Lung (tissue), 12 donors: Measurements from ENCODE around the gene SLC35E3. TPM values are rescaled to one million over a fixed set of nuclear protein-coding genes. Genes with fewer than 3 reads are reported as not detected.

Source experiments
- ATAC-seq: fragments of 200-7000 bp; cut with Tn5 transposase; one replicate; pipeline ENCODE4 v1.9.1; 2020; ENCODE audit warnings: moderate number of reproducible peaks; ENCODE audit not compliant: insufficient read depth, low FRiP score
- DNase-seq, 3 donors: peaks; one replicate each; pipeline ENCODE4 v3.0.0-alpha.2; 2013 to 2017
- H3K27ac ChIP-seq, 2 donors: one replicate each; pipeline ENCODE4 v1.5.1; 2013; ENCODE audit warnings: mild to moderate bottlenecking in 2 of 2, moderate library complexity in 2 of 2, control low read depth in 1 of 2, inconsistent platforms in 1 of 2, low read depth in 1 of 2, low read length in 1 of 2
- H3K27me3 ChIP-seq, 3 donors: one replicate each; pipeline ENCODE4 v1.5.1; 2013; ENCODE audit warnings: low read length in 2 of 3; ENCODE audit not compliant: control insufficient read depth in 3 of 3, insufficient read depth in 3 of 3
- H3K36me3 ChIP-seq, 4 donors: one replicate each; pipeline ENCODE4 v1.5.1; 2013; ENCODE audit warnings: low read length in 4 of 4, mild to moderate bottlenecking in 1 of 4, moderate library complexity in 1 of 4; ENCODE audit not compliant: control insufficient read depth in 4 of 4, insufficient read depth in 4 of 4
- H3K4me1 ChIP-seq, 5 donors: one replicate each; pipeline ENCODE4 v1.5.1; 2013; ENCODE audit warnings: low read length in 5 of 5, mild to moderate bottlenecking in 2 of 5, moderate library complexity in 1 of 5; ENCODE audit not compliant: control insufficient read depth in 5 of 5, insufficient read depth in 5 of 5
- H3K4me3 ChIP-seq: one replicate; pipeline ENCODE4 v1.5.1; 2013; ENCODE audit warnings: mild to moderate bottlenecking, control low read depth, moderate library complexity
- H3K9ac ChIP-seq, 2 donors: one replicate each; pipeline ENCODE4 v1.5.1; 2013; ENCODE audit warnings: low read length in 2 of 2, control low read depth in 1 of 2; ENCODE audit not compliant: insufficient read depth in 1 of 2
- H3K9me3 ChIP-seq, 4 donors: one replicate each; pipeline ENCODE4 v1.5.1; 2013; ENCODE audit warnings: low read length in 3 of 4, mild to moderate bottlenecking in 1 of 4, moderate library complexity in 1 of 4; ENCODE audit not compliant: control insufficient read depth in 4 of 4, insufficient read depth in 3 of 4
- CTCF ChIP-seq: IDR thresholded peaks from 2 replicates; pipeline ENCODE4 v1.5.1; 2012; ENCODE audit warnings: mild to moderate bottlenecking; ENCODE audit errors: control extremely low read depth, extremely low read depth
- WGBS, 2 donors: extraction: QIAGEN DNeasy Blood & Tissue Kit; methylation state at CpG; one replicate each; pipeline ENCODE4 v1.1.7; 2013; 5-methylcytosine and 5-hydroxymethylcytosine counted together
- polyA plus RNA-seq, 2 donors: library from polyadenylated mRNA; stranded (reverse); fragments of 200-250 nt; gene quantifications; one replicate each; pipeline ENCODE4 v1.2.1, GENCODE V29; 2013
- total RNA-seq, 2 donors: library from RNA; depleted of rRNA in 1 of 2; stranded (reverse); fragments of >200 nt in 1 of 2; gene quantifications; one replicate each; pipeline ENCODE4 v1.2.1, GENCODE V29; 2014 to 2021
- donor health status: control.
- donor health status: control.
- donor health status: Bipolar disorder and iron deficiency.
- donor health status: healthy.
- donor health status: DM: yes; HTN: yes; CAD: no.

Gene SLC35E3
- total and polyA plus RNA-seq, 4 donors = 4.0 to 14.4 (median 9.0) TPM

GRCh38 chr12:68769941-68770340 is 24.0 kb downstream of the SLC35E3 start:
- WGBS, 2 donors = 95 to 96% methylated on average over 1 of the region's 1 CpG
- ATAC-seq (no peak), DNase-seq (no peak)
- Histone ChIP-seq H3K9me3 (no peaks in the 10 kb centered on the region), H3K36me3 (peaks cover 0 to 4% (median 3%) of the 10 kb centered on the region in 4 donors), H3K27me3 (no peaks in the 10 kb centered on the region), H3K4me3 (no peak overlapping the region), H3K9ac (no peak overlapping the region), H3K27ac (no peak overlapping the region), H3K4me1 (peaks cover 0 to 2% (median 0%) of the 10 kb centered on the region in 5 donors)
- TF ChIP-seq CTCF = no peak

- TF ChIP-seq CTCF = no peak
- H3K27ac ChIP-seq = no peak overlapping the region
- no peaks in the 10 kb centered on the region for H3K27me3 ChIP-seq
- no peak for ATAC-seq
- peaks cover 0 to 3% (median 2%) of the 10 kb centered on the region in 4 donors for H3K36me3 ChIP-seq
- H3K9me3 ChIP-seq = no peaks in the 10 kb centered on the region
- 92 to 96% methylated on average over 5 of the region's 5 CpGs for WGBS, 2 donors
- no peak overlapping the region for H3K9ac ChIP-seq
- DNase-seq = no peak
- H3K4me3 ChIP-seq = no peak overlapping the region
- H3K4me1 ChIP-seq = peaks cover 0 to 2% (median 0%) of the 10 kb centered on the region in 5 donors
Measured at GRCh38 chr12:68771223-68771925, 25.4 kb downstream of the SLC35E3 start.

GRCh38 chr12:68772714-68773113 is 26.7 kb downstream of the SLC35E3 start:
- no peak for TF ChIP-seq CTCF
- peaks cover 0 to 2% (median 0%) of the 10 kb centered on the region in 5 donors for H3K4me1 ChIP-seq
- DNase-seq = no peak
- 45 to 58% methylated on average over 8 of the region's 8 CpGs for WGBS, 2 donors
- no peak overlapping the region for H3K9ac ChIP-seq
- no peak overlapping the region for H3K27ac ChIP-seq
- no peak overlapping the region for H3K4me3 ChIP-seq
- H3K27me3 ChIP-seq = no peaks in the 10 kb centered on the region
- no peaks in the 10 kb centered on the region for H3K9me3 ChIP-seq
- no peak for ATAC-seq
- no peaks in the 10 kb centered on the region for H3K36me3 ChIP-seq
